SU-DHL-6 (cell line): ENCODE results near the gene SLC16A7.

Source experiments
- EZH2phosphoT487 ChIP-seq: fragments of 200-600 bp; sonication (generic), shearing (Covaris generic); conservative IDR thresholded peaks from 2 replicates; pipeline ENCODE4 v1.6.1; 2018; ENCODE audit warnings: mild to moderate bottlenecking, antibody characterized with exemption, low read length, moderate library complexity, mixed read lengths
- TF ChIP-seq, protein P1 (sequence below): fragments of 200-600 bp; sonication (generic); IDR thresholded peaks from one replicate; pipeline ENCODE4 v1.5.1; 2017; ENCODE audit warnings: antibody characterized with exemption, mild to moderate bottlenecking, low read length, moderate library complexity; ENCODE audit not compliant: insufficient read depth, poor library complexity, severe bottlenecking

- TF ChIP-seq EZH2phosphoT487 = no peak
- TF ChIP-seq, protein P1, sequence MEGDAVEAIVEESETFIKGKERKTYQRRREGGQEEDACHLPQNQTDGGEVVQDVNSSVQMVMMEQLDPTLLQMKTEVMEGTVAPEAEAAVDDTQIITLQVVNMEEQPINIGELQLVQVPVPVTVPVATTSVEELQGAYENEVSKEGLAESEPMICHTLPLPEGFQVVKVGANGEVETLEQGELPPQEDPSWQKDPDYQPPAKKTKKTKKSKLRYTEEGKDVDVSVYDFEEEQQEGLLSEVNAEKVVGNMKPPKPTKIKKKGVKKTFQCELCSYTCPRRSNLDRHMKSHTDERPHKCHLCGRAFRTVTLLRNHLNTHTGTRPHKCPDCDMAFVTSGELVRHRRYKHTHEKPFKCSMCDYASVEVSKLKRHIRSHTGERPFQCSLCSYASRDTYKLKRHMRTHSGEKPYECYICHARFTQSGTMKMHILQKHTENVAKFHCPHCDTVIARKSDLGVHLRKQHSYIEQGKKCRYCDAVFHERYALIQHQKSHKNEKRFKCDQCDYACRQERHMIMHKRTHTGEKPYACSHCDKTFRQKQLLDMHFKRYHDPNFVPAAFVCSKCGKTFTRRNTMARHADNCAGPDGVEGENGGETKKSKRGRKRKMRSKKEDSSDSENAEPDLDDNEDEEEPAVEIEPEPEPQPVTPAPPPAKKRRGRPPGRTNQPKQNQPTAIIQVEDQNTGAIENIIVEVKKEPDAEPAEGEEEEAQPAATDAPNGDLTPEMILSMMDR = no peak
Measured at GRCh38 chr12:59619461-59620240, 23.8 kb downstream of the SLC16A7 start.
